K562 (cell line): Measurements from ENCODE around the gene RBM15. TPM values are rescaled to one million over a fixed set of nuclear protein-coding genes. Genes with fewer than 3 reads are reported as not detected.

ENCODE experiments used
- ASH1L ChIP-seq: fragments of 450-650 bp; IDR thresholded peaks from 2 replicates; pipeline ENCODE4 v1.6.1; 2018; ENCODE audit warnings: borderline replicate concordance, mild to moderate bottlenecking, low read depth; ENCODE audit not compliant: partially characterized antibody
- ATF7 ChIP-seq: fragments of 450-650 bp; IDR thresholded peaks from 2 replicates; pipeline ENCODE4 v1.7.1; 2014; ENCODE audit warnings: mild to moderate bottlenecking, moderate library complexity
- CC2D1A ChIP-seq: fragments of 450-650 bp; IDR thresholded peaks from 2 replicates; pipeline ENCODE4 v1.6.1; 2017; ENCODE audit warnings: mild to moderate bottlenecking
- FOXP1 ChIP-seq: sonication (generic); formaldehyde crosslinking; IDR thresholded peaks from 2 replicates; pipeline ENCODE4 v1.8.0; 2022; ENCODE audit warnings: mild to moderate bottlenecking, missing genetic modification reagents
- HMG20B ChIP-seq: fragments of 250-450 bp; sonication (Bioruptor Pico); IDR thresholded peaks from 2 replicates; pipeline ENCODE4 v1.5.0; 2021; ENCODE audit warnings: mild to moderate bottlenecking
- KLF1 ChIP-seq: fragments of 450-650 bp; IDR thresholded peaks from 2 replicates; pipeline ENCODE4 v1.6.1; 2016; ENCODE audit warnings: missing genetic modification characterization, missing compliant biosample characterization
- MBD2 ChIP-seq: sonication (generic); IDR thresholded peaks from 2 replicates; pipeline ENCODE4 v1.6.1; 2016; ENCODE audit warnings: low read depth, borderline replicate concordance
- MIER1 ChIP-seq: fragments of 450-650 bp; IDR thresholded peaks from 2 replicates; pipeline ENCODE4 v1.6.1; 2016; ENCODE audit warnings: antibody characterized with exemption, mild to moderate bottlenecking, low read depth
- MTA2 ChIP-seq: fragments of 450-650 bp; IDR thresholded peaks from 2 replicates; pipeline ENCODE4 v1.6.1; 2016; ENCODE audit warnings: low read depth
- MTA3 ChIP-seq: fragments of 450-650 bp; formaldehyde crosslinking; IDR thresholded peaks from 2 replicates; pipeline ENCODE4 v1.6.1; 2017; ENCODE audit warnings: mild to moderate bottlenecking, borderline replicate concordance
- MXI1 ChIP-seq: IDR thresholded peaks from 2 replicates; pipeline ENCODE4 v1.6.1; 2011; ENCODE audit warnings: low read depth, mild to moderate bottlenecking, improper control_type of control experiment, low read length
- NFE2L1 ChIP-seq: fragments of 450-650 bp; IDR thresholded peaks from 2 replicates; pipeline ENCODE4 v1.6.1; 2016; ENCODE audit warnings: missing genetic modification characterization, low read depth, mild to moderate bottlenecking, missing compliant biosample characterization, moderate library complexity, borderline replicate concordance
- NR2F6 ChIP-seq: fragments of 450-650 bp; formaldehyde crosslinking; IDR thresholded peaks from 2 replicates; pipeline ENCODE4 v1.4.0; 2020; ENCODE audit warnings: mild to moderate bottlenecking
- PML ChIP-seq: IDR thresholded peaks from 2 replicates; pipeline ENCODE4 v1.6.1; 2012; ENCODE audit warnings: low read length, inconsistent platforms
- TBP ChIP-seq: optimal IDR thresholded peaks from 2 replicates; pipeline ENCODE3; 2011; ENCODE audit warnings: low read depth, low read length, improper control_type of control experiment
- XRCC4 ChIP-seq: IDR thresholded peaks from one replicate; pipeline ENCODE4 v1.6.1; 2011; ENCODE audit not compliant: insufficient read depth, insufficient read length; ENCODE audit errors: extremely low read depth
- YBX1 ChIP-seq: fragments of 450-650 bp; IDR thresholded peaks from 2 replicates; pipeline ENCODE4 v1.7.1; 2016; ENCODE audit warnings: mild to moderate bottlenecking
- ZFP1 ChIP-seq: fragments of 450-650 bp; formaldehyde crosslinking; IDR thresholded peaks from 2 replicates; pipeline ENCODE4 v1.4.0; 2020; ENCODE audit warnings: mild to moderate bottlenecking, mixed read lengths
- ZNF175 ChIP-seq: fragments of 200-800 bp; sonication (Bioruptor generic); IDR thresholded peaks from 2 replicates; pipeline ENCODE4 v1.6.1; 2016; ENCODE audit warnings: low read depth, mild to moderate bottlenecking, missing genetic modification characterization, missing compliant biosample characterization
- ZNF224 ChIP-seq: sonication (generic); formaldehyde crosslinking; IDR thresholded peaks from 2 replicates; pipeline ENCODE4 v1.8.0; 2022; ENCODE audit warnings: mild to moderate bottlenecking, missing genetic modification reagents
- ZNF239 ChIP-seq: fragments of 250-450 bp; sonication (Bioruptor Pico); IDR thresholded peaks from 2 replicates; pipeline ENCODE4 v1.4.0; 2020; ENCODE audit warnings: mild to moderate bottlenecking
- ZNF586 ChIP-seq: fragments of 450-650 bp; formaldehyde crosslinking; conservative IDR thresholded peaks from 2 replicates; pipeline ENCODE4 v1.4.0; 2020; ENCODE audit warnings: mild to moderate bottlenecking, moderate library complexity
- ZNF707 ChIP-seq: fragments of 250-450 bp; sonication (Bioruptor Pico); conservative IDR thresholded peaks from 2 replicates; pipeline ENCODE4 v1.8.0; 2022; ENCODE audit warnings: inconsistent platforms, mild to moderate bottlenecking, moderate library complexity
- ZNF79 ChIP-seq: fragments of 250-450 bp; sonication (Bioruptor Pico); IDR thresholded peaks from 2 replicates; pipeline ENCODE4 v1.4.0; 2020; ENCODE audit warnings: low read depth, mild to moderate bottlenecking, moderate library complexity
- ZZZ3 ChIP-seq: fragments of 450-650 bp; IDR thresholded peaks from 2 replicates; pipeline ENCODE4 v1.6.1; 2016; ENCODE audit warnings: antibody characterized with exemption, mild to moderate bottlenecking, moderate library complexity
- polyA plus RNA-seq, 8 experiments: library from polyadenylated mRNA; depleted of rRNA in 4 of 8; stranded (reverse) in 5 of 8; unstranded in 3 of 8; fragments of >200 nt; fragmentation: Nextera tagmentation in 2 of 8; fragmentation: Illumina TruSeq in 1 of 8; extraction: Ambion mirVana in 2 of 8; extraction: Trizol in 1 of 8; gene quantifications; 2 replicates each; pipeline versions ENCODE4 v1.2.1 to v1.2.3, GENCODE V29; 2011 to 2014; ENCODE audit warnings: inconsistent platforms in 1 of 8, missing spikeins in 1 of 8
- total RNA-seq, 7 experiments: library from RNA; depleted of rRNA in 6 of 7; stranded (reverse); fragments of >200 nt in 6 of 7; fragmentation: Illumina TruSeq in 2 of 7; extraction: Trizol in 2 of 7; gene quantifications; 2 replicates each; pipeline versions ENCODE4 v1.2.1 to v1.2.3, GENCODE V29; 2011 to 2021; ENCODE audit warnings: low replicate concordance in 1 of 7
- TF ChIP-seq, protein P1 (sequence below), 3 experiments: fragments of 200-800 bp in 1 of 3; sonication (Bioruptor generic) in 1 of 3; sonication (generic) in 1 of 3; formaldehyde crosslinking in 1 of 3; IDR thresholded peaks; 2 replicates each; pipeline versions ENCODE4 v1.6.1 to v1.8.0; 2016 to 2022; ENCODE audit warnings: mild to moderate bottlenecking in 2 of 3, missing compliant biosample characterization in 2 of 3, missing genetic modification characterization in 2 of 3, missing genetic modification reagents in 1 of 3
- TF ChIP-seq, protein P2 (sequence below), 2 experiments: fragments of 450-650 bp; conservative IDR thresholded peaks; 2 replicates each; pipeline ENCODE4 v1.6.1; 2017; ENCODE audit warnings: mild to moderate bottlenecking in 2 of 2, moderate library complexity in 2 of 2
- TF ChIP-seq, protein P3 (sequence below): sonication (generic); formaldehyde crosslinking; IDR thresholded peaks from 2 replicates; pipeline ENCODE4 v1.8.0; 2022; ENCODE audit warnings: mild to moderate bottlenecking, missing genetic modification reagents

The RBM15 gene
- total and polyA plus RNA-seq, 9 of the 15 experiments (the other 6 are each of a cell fraction or from before 2014, with no cell fraction given), result 2.4 to 63.4 (median 28.2) TPM

- TF ChIP-seq ASH1L (no peak), FOXP1 (CRISPR knock-in tag) (no peak), ZNF707 (CRISPR knock-in tag) (no peak), ATF7 (no peak), NR2F6 (CRISPR knock-in tag) (no peak), YBX1 (no peak), ZNF586 (CRISPR knock-in tag) (no peak), CC2D1A (peak; percentile 85), KLF1 (no peak), XRCC4 (no peak), MXI1 (no peak), ZNF224 (no peak), MTA2 (no peak), ZNF239 (CRISPR knock-in tag) (no peak), MBD2 (no peak), TBP (no peak), PML (no peak), ZNF175 (CRISPR knock-in tag) (no peak), NFE2L1 (tag) (no peak), MTA3 (peak; percentile 36; the same call in 1 of the 2 replicates), HMG20B (CRISPR knock-in tag) (no peak), ZNF79 (no peak), ZFP1 (CRISPR knock-in tag) (no peak), MIER1 (no peak), ZZZ3 (no peak)
- TF ChIP-seq, protein P1, sequence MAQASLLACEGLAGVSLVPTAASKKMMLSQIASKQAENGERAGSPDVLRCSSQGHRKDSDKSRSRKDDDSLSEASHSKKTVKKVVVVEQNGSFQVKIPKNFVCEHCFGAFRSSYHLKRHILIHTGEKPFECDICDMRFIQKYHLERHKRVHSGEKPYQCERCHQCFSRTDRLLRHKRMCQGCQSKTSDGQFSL (CRISPR knock-in tag; IDR thresholded peaks at IDR 0.05), result no peak
- TF ChIP-seq, protein P1 (tag; IDR thresholded peaks at IDR 0.05), result no peak
- TF ChIP-seq, protein P2, sequence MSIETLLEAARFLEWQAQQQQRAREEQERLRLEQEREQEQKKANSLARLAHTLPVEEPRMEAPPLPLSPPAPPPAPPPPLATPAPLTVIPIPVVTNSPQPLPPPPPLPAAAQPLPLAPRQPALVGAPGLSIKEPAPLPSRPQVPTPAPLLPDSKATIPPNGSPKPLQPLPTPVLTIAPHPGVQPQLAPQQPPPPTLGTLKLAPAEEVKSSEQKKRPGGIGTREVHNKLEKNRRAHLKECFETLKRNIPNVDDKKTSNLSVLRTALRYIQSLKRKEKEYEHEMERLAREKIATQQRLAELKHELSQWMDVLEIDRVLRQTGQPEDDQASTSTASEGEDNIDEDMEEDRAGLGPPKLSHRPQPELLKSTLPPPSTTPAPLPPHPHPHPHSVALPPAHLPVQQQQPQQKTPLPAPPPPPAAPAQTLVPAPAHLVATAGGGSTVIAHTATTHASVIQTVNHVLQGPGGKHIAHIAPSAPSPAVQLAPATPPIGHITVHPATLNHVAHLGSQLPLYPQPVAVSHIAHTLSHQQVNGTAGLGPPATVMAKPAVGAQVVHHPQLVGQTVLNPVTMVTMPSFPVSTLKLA (conservative IDR thresholded peaks at IDR 0.05), result no peak
- TF ChIP-seq, protein P3, sequence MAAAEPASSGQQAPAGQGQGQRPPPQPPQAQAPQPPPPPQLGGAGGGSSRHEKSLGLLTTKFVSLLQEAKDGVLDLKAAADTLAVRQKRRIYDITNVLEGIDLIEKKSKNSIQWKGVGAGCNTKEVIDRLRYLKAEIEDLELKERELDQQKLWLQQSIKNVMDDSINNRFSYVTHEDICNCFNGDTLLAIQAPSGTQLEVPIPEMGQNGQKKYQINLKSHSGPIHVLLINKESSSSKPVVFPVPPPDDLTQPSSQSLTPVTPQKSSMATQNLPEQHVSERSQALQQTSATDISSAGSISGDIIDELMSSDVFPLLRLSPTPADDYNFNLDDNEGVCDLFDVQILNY, result no peak
Observed at GRCh38 chr1:110312188-110313121, 26.7 kb upstream of the RBM15 start (continued).
